ENCODE data around the gene NUP88. TPM values are rescaled to one million over a fixed set of nuclear protein-coding genes. Genes with fewer than 3 reads are reported as not detected.

Gene NUP88
- total and polyA plus RNA-seq, 2 donors (not counting 3 experiments of a cell fraction or from before 2014, with no cell fraction given), result 52.5 to 95.8 TPM

DNA sequence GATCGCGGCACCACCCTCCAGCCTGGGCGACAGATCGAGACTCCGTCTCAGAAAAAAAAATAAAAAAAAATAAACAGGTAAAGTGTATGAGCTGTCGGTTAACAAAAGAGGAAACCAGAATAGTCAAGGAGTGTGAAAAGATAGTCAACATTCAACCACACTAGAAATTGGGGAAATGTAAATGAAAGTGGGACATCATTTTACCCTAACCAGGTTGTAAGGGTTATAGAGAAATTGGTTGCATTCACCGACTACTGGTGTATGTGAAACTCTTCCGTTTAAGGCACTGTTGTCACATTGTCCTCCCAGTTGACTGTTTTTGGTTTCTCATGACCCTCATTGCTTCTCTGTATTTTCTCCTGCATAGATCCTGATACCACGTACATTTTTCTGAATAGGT, 74.5 kb downstream of the NUP88 start:
- DNase-seq (ENCODE audit: low read depth, low spot score), result no peak
- Histone ChIP-seq H3K4me2 (ENCODE audit: insufficient read depth, low read length) (no peak overlapping the region), H3K27me3 (ENCODE audit: control insufficient read depth in 2 of 2, insufficient read depth in 2 of 2, low read length in 2 of 2) (no peaks in the 10 kb centered on the region), H3K79me2 (ENCODE audit: control insufficient read depth, insufficient read depth, low read length) (no peaks in the 10 kb centered on the region), H2AFZ (ENCODE audit: low read depth, low read length) (no peak overlapping the region), H3K9me3 (replicated peaks; ENCODE audit: control insufficient read depth, insufficient read depth, low read length) (no peaks in the 10 kb centered on the region), H3K4me1 (ENCODE audit: control insufficient read depth, extremely low read depth, insufficient read depth, low read length) (no peaks in the 10 kb centered on the region), H4K20me1 (replicated peaks; ENCODE audit: control insufficient read depth, extremely low read depth, insufficient read depth, low read length) (no peaks in the 10 kb centered on the region), H3K9me1 (replicated peaks; ENCODE audit: control insufficient read depth, extremely low read depth, insufficient read depth, low read length) (no peaks in the 10 kb centered on the region), H3K4me3 (replicated peaks in 1 of 3; ENCODE audit: insufficient read depth in 1 of 3, low read depth in 1 of 3, low read length in 3 of 3) (no peak overlapping the region), H3K9ac (replicated peaks; ENCODE audit: extremely low read depth, insufficient read depth, low read length) (no peak overlapping the region), H3K27ac (ENCODE audit: insufficient read depth, low read depth, low read length) (no peak overlapping the region), H3K36me3 (ENCODE audit: control insufficient read depth in 2 of 2, extremely low read depth in 1 of 2, insufficient read depth in 2 of 2, low read length in 2 of 2) (peaks cover 3 to 4% of the 10 kb centered on the region in 2 experiments)
- dilution Hi-C loops (cut with MboI; ENCODE audit: extremely low pct_ligation_motif_present, low sequenced_read_pairs) (no loop called here), intact Hi-C loops (cut with micrococcal nuclease) (no loop called here)
- BruUV-seq (replicated peaks), result no TSS peak
- ChIA-PET POLR2A (no interaction called here), CTCF (no interaction called here)
- no peak for FAIRE-seq
- TF ChIP-seq JUN (IDR thresholded peaks at IDR 0.05; ENCODE audit: borderline replicate concordance, insufficient read depth, insufficient read length, low read depth), result no peak
- TF ChIP-seq POLR2A (IDR thresholded peaks at IDR 0.05; ENCODE audit: low read depth, low read length), result no peak
- no peak for TF ChIP-seq MAX (IDR thresholded peaks at IDR 0.05; ENCODE audit: insufficient read depth, insufficient read length)
- no peak for TF ChIP-seq EZH2 (IDR thresholded peaks at IDR 0.05; ENCODE audit: borderline replicate concordance, low read depth, low read length, severe bottlenecking)
- TF ChIP-seq, protein P1, sequence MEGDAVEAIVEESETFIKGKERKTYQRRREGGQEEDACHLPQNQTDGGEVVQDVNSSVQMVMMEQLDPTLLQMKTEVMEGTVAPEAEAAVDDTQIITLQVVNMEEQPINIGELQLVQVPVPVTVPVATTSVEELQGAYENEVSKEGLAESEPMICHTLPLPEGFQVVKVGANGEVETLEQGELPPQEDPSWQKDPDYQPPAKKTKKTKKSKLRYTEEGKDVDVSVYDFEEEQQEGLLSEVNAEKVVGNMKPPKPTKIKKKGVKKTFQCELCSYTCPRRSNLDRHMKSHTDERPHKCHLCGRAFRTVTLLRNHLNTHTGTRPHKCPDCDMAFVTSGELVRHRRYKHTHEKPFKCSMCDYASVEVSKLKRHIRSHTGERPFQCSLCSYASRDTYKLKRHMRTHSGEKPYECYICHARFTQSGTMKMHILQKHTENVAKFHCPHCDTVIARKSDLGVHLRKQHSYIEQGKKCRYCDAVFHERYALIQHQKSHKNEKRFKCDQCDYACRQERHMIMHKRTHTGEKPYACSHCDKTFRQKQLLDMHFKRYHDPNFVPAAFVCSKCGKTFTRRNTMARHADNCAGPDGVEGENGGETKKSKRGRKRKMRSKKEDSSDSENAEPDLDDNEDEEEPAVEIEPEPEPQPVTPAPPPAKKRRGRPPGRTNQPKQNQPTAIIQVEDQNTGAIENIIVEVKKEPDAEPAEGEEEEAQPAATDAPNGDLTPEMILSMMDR (IDR thresholded peaks at IDR 0.05; ENCODE audit: extremely low read depth in 1 of 2, insufficient read depth in 1 of 2, low read depth in 1 of 2, low read length in 2 of 2), result no peak
- TF ChIP-seq FOS (IDR thresholded peaks at IDR 0.05; ENCODE audit: borderline replicate concordance, insufficient read depth, low read length), result no peak
- no peak for TF ChIP-seq POLR2AphosphoS5 (IDR thresholded peaks at IDR 0.05; ENCODE audit: insufficient read depth, low read depth, low read length)
- TF ChIP-seq GATA2 (IDR thresholded peaks at IDR 0.05; ENCODE audit: insufficient read depth, insufficient read length, low read depth, low read length), result no peak

Other genes starting within 250 kb of the NUP88 start
- gene ZNF594, start 227.8 kb downstream of the NUP88 start, total RNA-seq, result 5.0 and 5.8 TPM in 2 replicates
- 1.0 and 1.2 TPM in 2 replicates for gene ZNF594, start 227.8 kb downstream of the NUP88 start, polyA plus RNA-seq
- not detected in 2 replicates for gene SCIMP, start 184.8 kb downstream of the NUP88 start, total RNA-seq
- gene SCIMP, start 184.8 kb downstream of the NUP88 start, polyA plus RNA-seq, result not detected in 2 replicates
- 54.8 and 55.3 TPM in 2 replicates for gene RABEP1, start 137.4 kb downstream of the NUP88 start, total RNA-seq
- gene RABEP1, start 137.4 kb downstream of the NUP88 start, polyA plus RNA-seq, result 8.9 and 10.1 TPM in 2 replicates
- gene RPAIN, start 520 bp upstream of the NUP88 start, total RNA-seq, result 55.9 and 56.5 TPM in 2 replicates
- 36.1 and 39.3 TPM in 2 replicates for gene RPAIN, start 520 bp upstream of the NUP88 start, polyA plus RNA-seq
- gene C1QBP, start 19.5 kb upstream of the NUP88 start, total RNA-seq, result 201 and 218 TPM in 2 replicates
- 110 and 144 TPM in 2 replicates for gene C1QBP, start 19.5 kb upstream of the NUP88 start, polyA plus RNA-seq
- 24.4 and 25.3 TPM in 2 replicates for gene DHX33, start 49.3 kb upstream of the NUP88 start, total RNA-seq
- 14.2 and 16.8 TPM in 2 replicates for gene DHX33, start 49.3 kb upstream of the NUP88 start, polyA plus RNA-seq
- gene DERL2, start 66.5 kb upstream of the NUP88 start, total RNA-seq, result 72.4 and 84.5 TPM in 2 replicates
- gene DERL2, start 66.5 kb upstream of the NUP88 start, polyA plus RNA-seq, result 84.7 and 117 TPM in 2 replicates
- 18.6 and 20.1 TPM in 2 replicates for gene MIS12, start 66.9 kb upstream of the NUP88 start, total RNA-seq
- gene MIS12, start 66.9 kb upstream of the NUP88 start, polyA plus RNA-seq, result 6.1 and 8.3 TPM in 2 replicates
- 50.0 and 53.9 TPM in 2 replicates for gene NLRP1, start 164.8 kb upstream of the NUP88 start, total RNA-seq
- gene NLRP1, start 164.8 kb upstream of the NUP88 start, polyA plus RNA-seq, result 43.8 and 48.6 TPM in 2 replicates